HPDE6-E6E7 (cell line): Measurements from ENCODE around the gene KCNH2.

ENCODE experiments used
- DNase-seq: peaks from one replicate; pipeline ENCODE4 v3.0.0; 2011; ENCODE audit warnings: missing footprints; ENCODE audit errors: extremely low spot score

Gene KCNH2

GRCh38 chr7:150961510-150962289 is 16.4 kb downstream of the KCNH2 start:
- no peak for DNase-seq

- DNase-seq: no peak
These were observed 18.1 kb downstream of the KCNH2 start for GRCh38 chr7:150959739-150960734.

GRCh38 chr7:150959081-150959480 is 19.0 kb downstream of the KCNH2 start:
- DNase-seq: no peak

- DNase-seq: no peak
These were observed 19.5 kb downstream of the KCNH2 start for GRCh38 chr7:150958597-150958996.

- DNase-seq: no peak
These were observed 20.0 kb downstream of the KCNH2 start for GRCh38 chr7:150958062-150958552.

- DNase-seq: no peak
These were observed 20.7 kb downstream of the KCNH2 start for GRCh38 chr7:150957133-150958020.

- no peak for DNase-seq
These were observed 21.6 kb downstream of the KCNH2 start for GRCh38 chr7:150956395-150957132.

- no peak for DNase-seq
These were observed 22.4 kb downstream of the KCNH2 start for GRCh38 chr7:150955519-150956394.

GRCh38 chr7:150954986-150955518 is 23.1 kb downstream of the KCNH2 start:
- DNase-seq: no peak

- no peak for DNase-seq
These were observed 23.7 kb downstream of the KCNH2 start for GRCh38 chr7:150954201-150954985.

- no peak for DNase-seq
These were observed 24.8 kb downstream of the KCNH2 start for GRCh38 chr7:150953061-150953997.

GRCh38 chr7:150952331-150953050 is 25.6 kb downstream of the KCNH2 start:
- no peak for DNase-seq

- no peak for DNase-seq
These were observed 26.6 kb downstream of the KCNH2 start for GRCh38 chr7:150951521-150951920.

GRCh38 chr7:150951181-150951520 is 27.0 kb downstream of the KCNH2 start:
- no peak for DNase-seq

GRCh38 chr7:150950496-150951180 is 27.5 kb downstream of the KCNH2 start:
- DNase-seq: no peak

GRCh38 chr7:150949971-150950491 is 28.1 kb downstream of the KCNH2 start:
- DNase-seq: no peak
